GM23338 (cell line): ENCODE results near the gene RNF40. TPM values are rescaled to one million over a fixed set of nuclear protein-coding genes. Genes with fewer than 3 reads are reported as not detected.

Experiments used
- ATAC-seq: fragments of 200-7000 bp; cut with Tn5 transposase; 3 replicates; pipeline ENCODE4 v1.9.1; 2020
- DNase-seq: peaks from one replicate; pipeline ENCODE4 v3.0.0-alpha.2; 2015; ENCODE audit warnings: low spot score
- H2AFZ ChIP-seq: fragments of 200-600 bp; sonication (generic); 2 replicates; pipeline ENCODE4 v1.8.0; 2016; ENCODE audit warnings: antibody characterized with exemption, mild to moderate bottlenecking, moderate library complexity
- H3F3A ChIP-seq: fragments of 200-600 bp; sonication (generic); replicated peaks from 2 replicates; pipeline ENCODE4 v1.8.0; 2017; ENCODE audit warnings: antibody characterized with exemption, mixed run types, low read depth
- H3K27ac ChIP-seq: fragments of 200-600 bp; sonication (generic); 2 replicates; pipeline ENCODE4 v1.6.1; 2016; ENCODE audit warnings: low read depth
- H3K27me3 ChIP-seq: fragments of 200-600 bp; sonication (generic); 2 replicates; pipeline ENCODE4 v1.8.0; 2016; ENCODE audit warnings: mild to moderate bottlenecking, mixed run types, moderate library complexity; ENCODE audit not compliant: insufficient read depth
- H3K36me3 ChIP-seq: fragments of 200-600 bp; sonication (generic); 2 replicates; pipeline ENCODE4 v1.8.0; 2016; ENCODE audit warnings: mild to moderate bottlenecking; ENCODE audit not compliant: insufficient read depth
- H3K4me1 ChIP-seq: fragments of 200-600 bp; sonication (generic); 2 replicates; pipeline ENCODE4 v1.8.0; 2016; ENCODE audit warnings: mild to moderate bottlenecking, moderate library complexity; ENCODE audit not compliant: insufficient read depth
- H3K4me2 ChIP-seq: fragments of 200-600 bp; sonication (generic); 2 replicates; pipeline ENCODE4 v1.7.1; 2017; ENCODE audit warnings: mixed run types
- H3K4me3 ChIP-seq: fragments of 200-600 bp; sonication (generic); 2 replicates; pipeline ENCODE4 v1.6.1; 2016; ENCODE audit warnings: mixed run types
- H3K79me2 ChIP-seq: fragments of 200-600 bp; sonication (generic); replicated peaks from 2 replicates; pipeline ENCODE4 v1.8.0; 2017; ENCODE audit warnings: mild to moderate bottlenecking; ENCODE audit not compliant: insufficient read depth
- H3K9me2 ChIP-seq: fragments of 200-600 bp; sonication (generic); 2 replicates; pipeline ENCODE4 v1.8.0; 2017; ENCODE audit not compliant: insufficient read depth
- H4K20me1 ChIP-seq: fragments of 200-600 bp; sonication (generic); replicated peaks from 2 replicates; pipeline ENCODE4 v1.8.0; 2017; ENCODE audit warnings: mild to moderate bottlenecking; ENCODE audit not compliant: insufficient read depth
- H3K27ac Mint-ChIP-seq: 2 replicates; pipeline ENCODE4 v1.8.0; 2020; ENCODE audit warnings: inconsistent platforms, mild to moderate bottlenecking, moderate library complexity, mixed read lengths
- H3K27me3 Mint-ChIP-seq: 3 replicates; pipeline ENCODE4 v1.8.0; 2022; ENCODE audit warnings: low read depth, mild to moderate bottlenecking, moderate library complexity, mixed read lengths, inconsistent platforms; ENCODE audit not compliant: insufficient read depth, poor library complexity
- H3K36me3 Mint-ChIP-seq: 3 replicates; pipeline ENCODE4 v1.8.0; 2021; ENCODE audit warnings: low read depth, mild to moderate bottlenecking, inconsistent platforms, moderate library complexity, mixed read lengths
- H3K4me1 Mint-ChIP-seq: 3 replicates; pipeline ENCODE4 v1.8.0; 2020; ENCODE audit warnings: mild to moderate bottlenecking, inconsistent platforms, mixed read lengths
- H3K4me3 Mint-ChIP-seq: 3 replicates; pipeline ENCODE4 v1.8.0; 2021; ENCODE audit warnings: moderate library complexity, mild to moderate bottlenecking, inconsistent platforms, mixed read lengths
- H3K9me3 Mint-ChIP-seq: 3 replicates; pipeline ENCODE4 v1.8.0; 2020; ENCODE audit warnings: moderate library complexity, mild to moderate bottlenecking, inconsistent platforms, mixed read lengths
- CREB1 ChIP-seq: fragments of 250-450 bp; sonication (Bioruptor Pico); IDR thresholded peaks from 2 replicates; pipeline ENCODE4 v1.5.0; 2020; ENCODE audit warnings: low read depth, mild to moderate bottlenecking, moderate library complexity
- CTCF ChIP-seq, 2 experiments: fragments of 200-600 bp in 1 of 2; sonication (generic) in 1 of 2; conservative IDR thresholded peaks; 2 replicates each; pipeline versions ENCODE4 v1.5.1 to v1.6.1; 2016 to 2017; ENCODE audit warnings: antibody characterized with exemption in 2 of 2, low read depth in 2 of 2, mild to moderate bottlenecking in 2 of 2, moderate library complexity in 1 of 2
- ETS1 ChIP-seq: IDR thresholded peaks from 2 replicates; pipeline ENCODE4 v1.6.1; 2016; ENCODE audit warnings: antibody characterized with exemption
- EZH2 ChIP-seq: fragments of 200-600 bp; sonication (generic); IDR thresholded peaks from one replicate; pipeline ENCODE4 v1.8.0; 2017; ENCODE audit warnings: antibody characterized with exemption, mild to moderate bottlenecking, low read depth; ENCODE audit not compliant: unreplicated experiment
- EZH2phosphoT487 ChIP-seq: fragments of 200-600 bp; sonication (generic); IDR thresholded peaks from one replicate; pipeline ENCODE4 v1.8.1; 2018; ENCODE audit warnings: antibody characterized with exemption; ENCODE audit not compliant: unreplicated experiment
- JUNB ChIP-seq: IDR thresholded peaks from one replicate; pipeline ENCODE4 v1.6.1; 2016; ENCODE audit warnings: antibody characterized with exemption; ENCODE audit not compliant: unreplicated experiment
- NANOG ChIP-seq: IDR thresholded peaks from 2 replicates; pipeline ENCODE4 v1.6.1; 2016; ENCODE audit warnings: antibody characterized with exemption, borderline replicate concordance
- POLR2AphosphoS5 ChIP-seq: IDR thresholded peaks from 2 replicates; pipeline ENCODE4 v1.6.1; 2016; ENCODE audit warnings: antibody characterized with exemption, low read depth
- REST ChIP-seq: IDR thresholded peaks from one replicate; pipeline ENCODE4 v1.6.1; 2018; ENCODE audit warnings: antibody characterized with exemption; ENCODE audit not compliant: unreplicated experiment
- STAT1 ChIP-seq: IDR thresholded peaks from one replicate; pipeline ENCODE4 v1.6.1; 2016; ENCODE audit warnings: antibody characterized with exemption; ENCODE audit not compliant: unreplicated experiment
- ZNF114 ChIP-seq: fragments of 250-450 bp; sonication (Bioruptor Pico); IDR thresholded peaks from 2 replicates; pipeline ENCODE4 v1.5.0; 2020; ENCODE audit warnings: mild to moderate bottlenecking, moderate library complexity
- ZNF331 ChIP-seq: fragments of 250-450 bp; sonication (Bioruptor Pico); IDR thresholded peaks from 2 replicates; pipeline ENCODE4 v1.5.0; 2020; ENCODE audit warnings: low read depth, mild to moderate bottlenecking, moderate library complexity
- ZNF462 ChIP-seq: fragments of 250-450 bp; sonication (Bioruptor Pico); IDR thresholded peaks from 2 replicates; pipeline ENCODE4 v1.5.0; 2020; ENCODE audit warnings: mild to moderate bottlenecking, moderate library complexity
- polyA plus RNA-seq: library from polyadenylated mRNA; unstranded; fragments of >200 nt; fragmentation: Nextera tagmentation; extraction: Ambion mirVana; gene quantifications from 2 replicates; pipeline ENCODE4 v1.2.1, GENCODE V29; 2016
- total RNA-seq: library from RNA; depleted of rRNA; stranded (reverse); fragments of >200 nt; shearing (Covaris generic); gene quantifications from 2 replicates; pipeline ENCODE4 v1.2.3, GENCODE V29; 2014

RNF40 gene
- total and polyA plus RNA-seq, 2 experiments from 2014 or later = 36.0 to 78.5 TPM

DNA sequence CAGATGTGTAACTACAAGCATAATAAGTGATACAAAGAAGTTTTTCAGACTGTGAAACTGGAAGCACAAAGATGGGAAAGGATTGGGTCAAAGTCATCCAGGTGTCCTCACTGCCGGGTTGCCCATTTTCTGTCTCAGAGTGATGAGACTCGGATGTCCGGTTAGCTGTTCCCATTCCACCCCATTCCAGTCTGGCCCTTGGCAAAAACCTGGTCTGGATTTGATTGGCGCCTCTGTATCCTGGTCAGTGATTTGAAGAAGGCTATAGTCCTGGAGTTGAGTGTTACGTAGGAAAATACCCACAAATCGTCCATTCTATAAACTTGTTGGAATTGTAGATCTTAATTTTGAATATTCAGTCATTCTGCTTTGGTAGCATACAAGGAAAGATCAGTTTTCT, 33.8 kb upstream of the RNF40 start:
- Histone ChIP-seq H3K79me2 (peaks cover 28% of the 10 kb centered on the region), H4K20me1 (peaks cover 23% of the 10 kb centered on the region), H3K4me3 (no peak overlapping the region), H3K27ac (peak overlapping the region; percentile 62; the same call in 1 of the 2 replicates), H3F3A (no peaks in the 10 kb centered on the region; the same call in 1 of the 2 replicates), H3K4me2 (peak overlapping the region; percentile 58), H2AFZ (no peak overlapping the region), H3K9me2 (no peaks in the 10 kb centered on the region), H3K4me1 (peaks cover 16% of the 10 kb centered on the region), H3K36me3 (peaks cover 31% of the 10 kb centered on the region), H3K27me3 (no peaks in the 10 kb centered on the region)
- peak overlapping the region; percentile 58 for H3K27ac Mint-ChIP-seq
- no peak overlapping the region for H3K4me3 Mint-ChIP-seq
- peaks cover 74% of the 10 kb centered on the region for H3K36me3 Mint-ChIP-seq
- H3K4me1 Mint-ChIP-seq = peaks cover 16% of the 10 kb centered on the region
- H3K9me3 Mint-ChIP-seq = no peaks in the 10 kb centered on the region
- DNase-seq = no peak
- no peak; the same call in 2 of the 3 replicates for ATAC-seq
- peaks cover 8% of the 10 kb centered on the region for H3K27me3 Mint-ChIP-seq
- no peak for TF ChIP-seq JUNB
- no peak for TF ChIP-seq CREB1 (CRISPR knock-in tag)
- TF ChIP-seq STAT1 = no peak
- TF ChIP-seq EZH2phosphoT487 = no peak
- TF ChIP-seq CTCF (conservative IDR thresholded peaks at IDR 0.05; ENCODE audit: low read depth in 2 of 2) = no peak
- no peak for TF ChIP-seq ZNF462 (CRISPR knock-in tag)
- no peak for TF ChIP-seq ZNF331
- no peak for TF ChIP-seq POLR2AphosphoS5
- no peak for TF ChIP-seq ZNF114 (CRISPR knock-in tag)
- TF ChIP-seq REST = no peak
- TF ChIP-seq EZH2 = no peak
- no peak for TF ChIP-seq NANOG
- no peak for TF ChIP-seq ETS1
